GM12878 (cell line): ENCODE data around the gene ANKRD61. TPM values are rescaled to one million over a fixed set of nuclear protein-coding genes. Genes with fewer than 3 reads are reported as not detected.
A peak's percentile ranks its signal among the peaks of the same experiment; 100 is the strongest.
"Not testable (repeated sequence)": the region's sequence is repeated elsewhere in the genome, so short reads cannot be mapped to it uniquely, and the experiment has no call there.

Experiments
- ATAC-seq: fragments of 200-7000 bp; cut with Tn5 transposase; 3 replicates; pipeline ENCODE4 v1.9.1; 2020; ENCODE audit warnings: mild to moderate bottlenecking, moderate library complexity
- BruUV-seq: library from RNA; stranded (reverse); fragments of 400-500 nt; replicated peaks from 2 replicates; lab custom pipeline; 2021; lab: Mats Ljungman, UMichigan
- CTCF ChIA-PET: fragments of 300-600 bp; sonication (Branson Sonifier 250); formaldehyde crosslinking; extraction: SDS; loops from one replicate; lab custom pipeline; 2021; ENCODE audit warnings: inconsistent platforms; lab: Yijun Ruan, JAX
- POLR2A ChIA-PET: fragments of 350-600 bp; formaldehyde crosslinking; extraction: SDS; loops from one replicate; lab custom pipeline; 2021; ENCODE audit warnings: inconsistent platforms; lab: Charles Lee
- RAD21 ChIA-PET: fragments of 300-600 bp; sonication (Branson Sonifier 250); formaldehyde crosslinking; loops from one replicate; lab custom pipeline; 2023; ENCODE audit warnings: antibody characterized with exemption; ENCODE audit not compliant: unreplicated experiment; lab: Charles Lee
- SMC1A ChIA-PET: fragments of 300-600 bp; sonication (Branson Sonifier 250); formaldehyde crosslinking; loops from one replicate; lab custom pipeline; 2023; ENCODE audit not compliant: unreplicated experiment, uncharacterized antibody; lab: Charles Lee
- DNase-seq: peaks from one replicate; pipeline ENCODE4 v3.0.0-alpha.2; 2011; ENCODE audit warnings: low read depth, low spot score
- FAIRE-seq: peaks from 3 replicates; lab custom pipeline; 2011; peaks lifted over from hg19 to GRCh38; lab: Jason Lieb, UNC
- H2AFZ ChIP-seq: 2 replicates; pipeline ENCODE4 v1.6.0; 2011; ENCODE audit warnings: low read depth, low read length, control low read depth; ENCODE audit not compliant: control insufficient read depth
- H3K27ac ChIP-seq: 2 replicates; pipeline ENCODE4 v1.5.1; 2011; ENCODE audit warnings: control low read depth; ENCODE audit not compliant: control insufficient read depth, insufficient read depth
- H3K27me3 ChIP-seq, 2 experiments: replicated peaks in 1 of 2; 2 replicates each; pipeline versions ENCODE4 v1.6.0 to v1.6.1; 2011; ENCODE audit warnings: low read length in 1 of 2; ENCODE audit not compliant: control insufficient read depth in 2 of 2, insufficient read depth in 2 of 2
- H3K36me3 ChIP-seq, 2 experiments: 2 replicates each; pipeline ENCODE4 v1.5.1; 2011; ENCODE audit warnings: low read length in 1 of 2; ENCODE audit not compliant: control insufficient read depth in 2 of 2, insufficient read depth in 2 of 2
- H3K4me1 ChIP-seq: 2 replicates; pipeline ENCODE4 v1.6.1; 2011; ENCODE audit warnings: mild to moderate bottlenecking, low read length, moderate library complexity, mixed read lengths; ENCODE audit not compliant: control insufficient read depth, insufficient read depth
- H3K4me2 ChIP-seq: 2 replicates; pipeline ENCODE4 v1.6.0; 2011; ENCODE audit warnings: control low read depth; ENCODE audit not compliant: control insufficient read depth, insufficient read depth
- H3K4me3 ChIP-seq: fragments of 200-600 bp; sonication (generic); 2 replicates; pipeline ENCODE4 v1.5.1; 2016
- H3K79me2 ChIP-seq: 2 replicates; pipeline ENCODE4 v1.6.0; 2011; ENCODE audit warnings: low read length; ENCODE audit not compliant: control insufficient read depth, insufficient read depth
- H3K9ac ChIP-seq: 2 replicates; pipeline ENCODE4 v1.8.0; 2011; ENCODE audit warnings: low read length, control low read depth, mixed read lengths; ENCODE audit not compliant: control insufficient read depth, insufficient read depth
- H3K9me3 ChIP-seq: replicated peaks from 3 replicates; pipeline ENCODE4 v1.5.1; 2011; ENCODE audit warnings: mild to moderate bottlenecking, low read length; ENCODE audit not compliant: control insufficient read depth, insufficient read depth
- H4K20me1 ChIP-seq: 2 replicates; pipeline ENCODE4 v1.6.0; 2011; ENCODE audit not compliant: control insufficient read depth, insufficient read depth
- CBFB ChIP-seq: IDR thresholded peaks from 2 replicates; pipeline ENCODE4 v1.6.1; 2016; ENCODE audit warnings: antibody characterized with exemption, low read depth
- FOXM1 ChIP-seq: IDR thresholded peaks from 2 replicates; pipeline ENCODE4 v1.6.1; 2012; ENCODE audit warnings: low read depth, mild to moderate bottlenecking, inconsistent platforms, low read length, moderate library complexity
- IKZF1 ChIP-seq: fragments of 450-650 bp; conservative IDR thresholded peaks from 2 replicates; pipeline ENCODE4 v1.6.1; 2017; ENCODE audit warnings: antibody characterized with exemption, mild to moderate bottlenecking
- JUNB ChIP-seq: IDR thresholded peaks from 2 replicates; pipeline ENCODE4 v1.6.1; 2016; ENCODE audit warnings: antibody characterized with exemption, mild to moderate bottlenecking
- POLR2A ChIP-seq: IDR thresholded peaks from 2 replicates; pipeline ENCODE4 v1.6.1; 2011; ENCODE audit warnings: low read depth, mild to moderate bottlenecking, low read length
- SMARCA5 ChIP-seq: fragments of 450-650 bp; IDR thresholded peaks from 2 replicates; pipeline ENCODE4 v1.6.1; 2017; ENCODE audit warnings: mild to moderate bottlenecking
- WGBS: methylation state at CpG from one replicate; pipeline ENCODE4 v1.1.6; 2016; ENCODE audit warnings: low lambda C conversion rate; ENCODE audit not compliant: insufficient replicate concordance, insufficient coverage; ENCODE audit errors: missing lambda C conversion rate; 5-methylcytosine and 5-hydroxymethylcytosine counted together
- in situ Hi-C: fragments of 300-500 bp; cut with MboI; formaldehyde crosslinking; loops from 9 replicates; pipeline ENCODE4 v1.14.3; 2018; ENCODE audit warnings: mixed read lengths
- intact Hi-C: fragments of 100-400 bp; cut with micrococcal nuclease; formaldehyde crosslinking; loops from one replicate; pipeline ENCODE4 v1.14.2; 2022; ENCODE audit not compliant: unreplicated experiment
- polyA plus RNA-seq, 11 experiments: library from polyadenylated mRNA; depleted of rRNA in 4 of 11; unstranded in 6 of 11; stranded (reverse) in 5 of 11; fragments of >200 nt; fragmentation: Nextera tagmentation in 4 of 11; fragmentation: Illumina TruSeq in 1 of 11; extraction: Ambion mirVana in 4 of 11; extraction: Trizol in 1 of 11; gene quantifications; 1 replicate in 1 of 11; 2 replicates in 10 of 11; pipeline versions ENCODE4 v1.2.1 to v1.2.3, GENCODE V29; 2011 to 2016; ENCODE audit warnings: inconsistent platforms in 2 of 11, missing spikeins in 2 of 11, low read depth in 1 of 11
- total RNA-seq, 4 experiments: library from RNA; depleted of rRNA in 3 of 4; stranded (reverse); fragments of >200 nt in 3 of 4; fragmentation: Illumina TruSeq in 1 of 4; extraction: Trizol in 1 of 4; gene quantifications; 2 replicates each; pipeline versions ENCODE4 v1.2.1 to v1.2.3, GENCODE V29; 2013 to 2021
- TF ChIP-seq, protein P1 (sequence below): fragments of 450-650 bp; IDR thresholded peaks from 2 replicates; pipeline ENCODE4 v1.6.1; 2017; ENCODE audit warnings: mild to moderate bottlenecking, low read depth, inconsistent platforms; ENCODE audit not compliant: poor library complexity, severe bottlenecking
- TF ChIP-seq, protein P2 (sequence below): IDR thresholded peaks from 2 replicates; pipeline ENCODE4 v1.6.1; 2011; ENCODE audit warnings: low read depth, low read length, improper control_type of control experiment, borderline replicate concordance
- TF ChIP-seq, protein P3 (sequence below): IDR thresholded peaks from 2 replicates; pipeline ENCODE4 v1.6.1; 2012; ENCODE audit warnings: low read depth, low read length, improper control_type of control experiment
- TF ChIP-seq, protein P4 (sequence below): fragments of 450-650 bp; IDR thresholded peaks from 2 replicates; pipeline ENCODE4 v1.6.1; 2018; ENCODE audit warnings: borderline replicate concordance, mild to moderate bottlenecking; ENCODE audit not compliant: partially characterized antibody
- TF ChIP-seq, protein P5 (sequence below): fragments of 150-350 bp; IDR thresholded peaks from 2 replicates; pipeline ENCODE4 v1.6.1; 2014; ENCODE audit warnings: mild to moderate bottlenecking, low read depth, low read length

ANKRD61 gene
- total and polyA plus RNA-seq, 10 of the 15 experiments (the other 5 are each of a cell fraction or from before 2014, with no cell fraction given) = 0.11 to 0.64 (median 0.28) TPM

DNA sequence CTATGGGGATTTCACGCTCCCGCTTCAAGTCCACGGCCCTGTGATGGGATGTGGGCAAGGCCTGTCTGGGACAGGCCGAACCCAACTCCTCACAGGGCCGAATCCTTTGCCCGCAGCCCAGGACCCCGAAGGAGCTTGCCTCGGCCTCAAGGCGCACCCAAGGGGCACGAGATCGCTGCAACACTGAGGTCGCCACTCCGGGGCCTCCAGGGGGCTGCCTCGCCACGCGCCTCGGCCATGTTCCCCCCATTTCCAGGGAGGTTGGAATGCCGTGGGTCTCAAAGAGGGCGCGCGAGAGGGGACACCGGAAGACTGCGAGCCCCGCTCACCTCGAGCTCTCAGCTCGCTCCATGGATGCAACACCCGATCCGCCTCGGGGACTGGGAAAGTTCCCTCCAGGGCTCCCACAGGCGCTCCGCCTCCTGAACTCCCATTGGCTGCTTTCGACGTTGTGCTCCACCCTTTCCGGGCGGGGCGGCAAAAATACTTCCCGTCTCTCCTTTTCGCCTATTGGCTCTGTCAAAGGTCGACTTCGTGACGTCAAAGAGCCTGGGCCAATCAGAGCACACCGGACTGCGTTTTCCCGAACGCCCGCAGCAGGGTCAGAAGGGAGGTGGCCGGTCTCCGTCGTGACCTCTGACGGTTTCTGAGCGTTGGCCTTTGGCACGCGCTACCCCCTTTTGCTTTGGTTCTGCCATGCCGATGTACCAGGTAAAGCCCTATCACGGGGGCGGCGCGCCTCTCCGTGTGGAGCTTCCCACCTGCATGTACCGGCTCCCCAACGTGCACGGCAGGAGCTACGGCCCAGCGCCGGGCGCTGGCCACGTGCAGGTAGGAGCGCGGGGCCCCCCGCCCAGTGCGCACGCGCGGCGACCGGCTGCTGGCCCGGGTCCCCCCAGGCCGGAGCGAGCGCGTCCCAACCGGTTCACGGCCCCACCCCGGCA lies 22.2 kb upstream of the ANKRD61 start, which contains the start of the genes AIMP2 and PMS2 (continued):
- TF ChIP-seq, protein P1, sequence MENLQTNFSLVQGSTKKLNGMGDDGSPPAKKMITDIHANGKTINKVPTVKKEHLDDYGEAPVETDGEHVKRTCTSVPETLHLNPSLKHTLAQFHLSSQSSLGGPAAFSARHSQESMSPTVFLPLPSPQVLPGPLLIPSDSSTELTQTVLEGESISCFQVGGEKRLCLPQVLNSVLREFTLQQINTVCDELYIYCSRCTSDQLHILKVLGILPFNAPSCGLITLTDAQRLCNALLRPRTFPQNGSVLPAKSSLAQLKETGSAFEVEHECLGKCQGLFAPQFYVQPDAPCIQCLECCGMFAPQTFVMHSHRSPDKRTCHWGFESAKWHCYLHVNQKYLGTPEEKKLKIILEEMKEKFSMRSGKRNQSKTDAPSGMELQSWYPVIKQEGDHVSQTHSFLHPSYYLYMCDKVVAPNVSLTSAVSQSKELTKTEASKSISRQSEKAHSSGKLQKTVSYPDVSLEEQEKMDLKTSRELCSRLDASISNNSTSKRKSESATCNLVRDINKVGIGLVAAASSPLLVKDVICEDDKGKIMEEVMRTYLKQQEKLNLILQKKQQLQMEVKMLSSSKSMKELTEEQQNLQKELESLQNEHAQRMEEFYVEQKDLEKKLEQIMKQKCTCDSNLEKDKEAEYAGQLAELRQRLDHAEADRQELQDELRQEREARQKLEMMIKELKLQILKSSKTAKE = no peak
- TF ChIP-seq, protein P2, sequence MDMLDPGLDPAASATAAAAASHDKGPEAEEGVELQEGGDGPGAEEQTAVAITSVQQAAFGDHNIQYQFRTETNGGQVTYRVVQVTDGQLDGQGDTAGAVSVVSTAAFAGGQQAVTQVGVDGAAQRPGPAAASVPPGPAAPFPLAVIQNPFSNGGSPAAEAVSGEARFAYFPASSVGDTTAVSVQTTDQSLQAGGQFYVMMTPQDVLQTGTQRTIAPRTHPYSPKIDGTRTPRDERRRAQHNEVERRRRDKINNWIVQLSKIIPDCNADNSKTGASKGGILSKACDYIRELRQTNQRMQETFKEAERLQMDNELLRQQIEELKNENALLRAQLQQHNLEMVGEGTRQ = peak; percentile 6
- TF ChIP-seq, protein P3, sequence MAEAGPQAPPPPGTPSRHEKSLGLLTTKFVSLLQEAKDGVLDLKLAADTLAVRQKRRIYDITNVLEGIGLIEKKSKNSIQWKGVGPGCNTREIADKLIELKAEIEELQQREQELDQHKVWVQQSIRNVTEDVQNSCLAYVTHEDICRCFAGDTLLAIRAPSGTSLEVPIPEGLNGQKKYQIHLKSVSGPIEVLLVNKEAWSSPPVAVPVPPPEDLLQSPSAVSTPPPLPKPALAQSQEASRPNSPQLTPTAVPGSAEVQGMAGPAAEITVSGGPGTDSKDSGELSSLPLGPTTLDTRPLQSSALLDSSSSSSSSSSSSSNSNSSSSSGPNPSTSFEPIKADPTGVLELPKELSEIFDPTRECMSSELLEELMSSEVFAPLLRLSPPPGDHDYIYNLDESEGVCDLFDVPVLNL = no peak
- TF ChIP-seq FOXM1 (no peak), CBFB (0 out of 2 replicates have a peak, but pooled peaks have one; percentile 32), JUNB (no peak), POLR2A (peak; percentile 86), IKZF1 (peak; percentile 86), SMARCA5 (peak; percentile 50; the same call in 1 of the 2 replicates)
- TF ChIP-seq, protein P4, sequence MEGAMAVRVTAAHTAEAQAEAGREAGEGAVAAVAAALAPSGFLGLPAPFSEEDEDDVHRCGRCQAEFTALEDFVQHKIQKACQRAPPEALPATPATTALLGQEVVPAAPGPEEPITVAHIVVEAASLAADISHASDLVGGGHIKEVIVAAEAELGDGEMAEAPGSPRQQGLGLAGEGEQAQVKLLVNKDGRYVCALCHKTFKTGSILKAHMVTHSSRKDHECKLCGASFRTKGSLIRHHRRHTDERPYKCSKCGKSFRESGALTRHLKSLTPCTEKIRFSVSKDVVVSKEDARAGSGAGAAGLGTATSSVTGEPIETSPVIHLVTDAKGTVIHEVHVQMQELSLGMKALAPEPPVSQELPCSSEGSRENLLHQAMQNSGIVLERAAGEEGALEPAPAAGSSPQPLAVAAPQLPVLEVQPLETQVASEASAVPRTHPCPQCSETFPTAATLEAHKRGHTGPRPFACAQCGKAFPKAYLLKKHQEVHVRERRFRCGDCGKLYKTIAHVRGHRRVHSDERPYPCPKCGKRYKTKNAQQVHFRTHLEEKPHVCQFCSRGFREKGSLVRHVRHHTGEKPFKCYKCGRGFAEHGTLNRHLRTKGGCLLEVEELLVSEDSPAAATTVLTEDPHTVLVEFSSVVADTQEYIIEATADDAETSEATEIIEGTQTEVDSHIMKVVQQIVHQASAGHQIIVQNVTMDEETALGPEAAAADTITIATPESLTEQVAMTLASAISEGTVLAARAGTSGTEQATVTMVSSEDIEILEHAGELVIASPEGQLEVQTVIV = no peak
- TF ChIP-seq, protein P5, sequence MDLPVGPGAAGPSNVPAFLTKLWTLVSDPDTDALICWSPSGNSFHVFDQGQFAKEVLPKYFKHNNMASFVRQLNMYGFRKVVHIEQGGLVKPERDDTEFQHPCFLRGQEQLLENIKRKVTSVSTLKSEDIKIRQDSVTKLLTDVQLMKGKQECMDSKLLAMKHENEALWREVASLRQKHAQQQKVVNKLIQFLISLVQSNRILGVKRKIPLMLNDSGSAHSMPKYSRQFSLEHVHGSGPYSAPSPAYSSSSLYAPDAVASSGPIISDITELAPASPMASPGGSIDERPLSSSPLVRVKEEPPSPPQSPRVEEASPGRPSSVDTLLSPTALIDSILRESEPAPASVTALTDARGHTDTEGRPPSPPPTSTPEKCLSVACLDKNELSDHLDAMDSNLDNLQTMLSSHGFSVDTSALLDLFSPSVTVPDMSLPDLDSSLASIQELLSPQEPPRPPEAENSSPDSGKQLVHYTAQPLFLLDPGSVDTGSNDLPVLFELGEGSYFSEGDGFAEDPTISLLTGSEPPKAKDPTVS = no peak

DNA sequence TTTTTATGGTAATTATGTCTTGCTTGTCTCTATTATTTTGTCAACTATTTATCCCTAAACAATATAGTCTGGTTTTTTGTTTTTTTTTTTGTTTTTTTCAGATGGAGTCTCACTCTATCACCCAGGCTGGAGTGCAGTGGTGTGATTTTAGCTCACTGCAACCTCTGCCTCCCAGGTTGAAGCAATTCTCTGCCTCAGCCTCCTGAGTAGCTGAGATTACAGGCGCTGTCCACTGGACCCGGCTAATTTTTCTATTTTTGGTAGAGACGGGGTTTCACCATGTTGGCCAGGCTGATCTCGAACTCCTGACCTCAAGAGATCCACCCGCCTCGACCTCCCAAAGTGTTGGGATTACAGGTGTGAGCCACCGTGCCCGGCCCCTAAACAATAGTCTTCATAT lies 20.8 kb upstream of the ANKRD61 start:
- FAIRE-seq, H3K9me3 ChIP-seq, DNase-seq, H3K36me3 ChIP-seq, RAD21 ChIA-PET, H3K27ac ChIP-seq, H4K20me1 ChIP-seq, BruUV-seq, H3K4me1 ChIP-seq, intact Hi-C loops, H2AFZ ChIP-seq, ATAC-seq, in situ Hi-C loops, H3K27me3 ChIP-seq: not testable (repeated sequence)
- 66% methylated on average over 8 of the region's 8 CpGs for WGBS
- H3K4me2 ChIP-seq = peak overlapping the region; percentile 38
- ChIA-PET SMC1A (interaction anchor here (3.5 kb wide), 1 partner anchor 96 kb away, joined by 17 read pairs; no protein-coding TSS in a partner anchor), CTCF (interaction anchor here (1.0 to 3.5 kb wide), 3 partner anchors 16 to 245 kb away, joined by 3 to 15 read pairs (median 4); no protein-coding TSS in a partner anchor), POLR2A (interaction anchor here (1.4 kb wide), 1 partner anchor 46 kb away, joined by 5 read pairs; no protein-coding TSS in a partner anchor)
- peak overlapping the region; percentile 90 for H3K9ac ChIP-seq
- H3K79me2 ChIP-seq = peaks cover 40% of the 10 kb centered on the region
- peak overlapping the region; percentile 44; the same call in 1 of the 2 replicates for H3K4me3 ChIP-seq
